HS-27A (cell line): Measurements from ENCODE around the gene MAGI2.

Experiments
- DNase-seq: peaks from one replicate; pipeline ENCODE4 v3.0.0-alpha.2; 2012; ENCODE audit warnings: low read depth, missing footprints

Gene MAGI2

GRCh38 chr7:78082556-78082955 lies 1370.9 kb downstream of the MAGI2 start:
- DNase-seq = no peak

GRCh38 chr7:78081888-78082287 lies 1371.6 kb downstream of the MAGI2 start:
- no peak for DNase-seq

GRCh38 chr7:78081344-78081743 lies 1372.1 kb downstream of the MAGI2 start:
- DNase-seq = no peak

- DNase-seq = no peak
These were observed 1372.7 kb downstream of the MAGI2 start for GRCh38 chr7:78080811-78081210.

GRCh38 chr7:78080241-78080640 lies 1373.2 kb downstream of the MAGI2 start:
- no peak for DNase-seq

- DNase-seq = no peak
These were observed 1378.8 kb downstream of the MAGI2 start for GRCh38 chr7:78074713-78075112.

GRCh38 chr7:78073609-78074382 lies 1379.7 kb downstream of the MAGI2 start:
- no peak for DNase-seq

- DNase-seq = no peak
These were observed 1381.3 kb downstream of the MAGI2 start for GRCh38 chr7:78072201-78072590.

- no peak for DNase-seq
These were observed 1381.8 kb downstream of the MAGI2 start for GRCh38 chr7:78071491-78072200.

GRCh38 chr7:78066599-78066998 lies 1386.9 kb downstream of the MAGI2 start:
- no peak for DNase-seq

- DNase-seq = no peak
These were observed 1389.7 kb downstream of the MAGI2 start for GRCh38 chr7:78063758-78064157.

GRCh38 chr7:78062214-78062613 lies 1391.3 kb downstream of the MAGI2 start:
- no peak for DNase-seq

GRCh38 chr7:78057571-78057970 lies 1395.9 kb downstream of the MAGI2 start:
- DNase-seq = no peak

GRCh38 chr7:78055599-78055998 lies 1397.9 kb downstream of the MAGI2 start:
- no peak for DNase-seq

- DNase-seq = no peak
These were observed 1398.4 kb downstream of the MAGI2 start for GRCh38 chr7:78055001-78055573.

GRCh38 chr7:78052112-78052511 lies 1401.4 kb downstream of the MAGI2 start:
- DNase-seq = no peak

- DNase-seq = no peak
These were observed 1405.7 kb downstream of the MAGI2 start for GRCh38 chr7:78047800-78048199.

- DNase-seq = no peak
These were observed 1410.3 kb downstream of the MAGI2 start for GRCh38 chr7:78043159-78043558.

GRCh38 chr7:78041423-78041822 lies 1412.0 kb downstream of the MAGI2 start:
- no peak for DNase-seq

- no peak for DNase-seq
These were observed 1413.4 kb downstream of the MAGI2 start for GRCh38 chr7:78039790-78040776.

- DNase-seq = no peak
These were observed 1414.9 kb downstream of the MAGI2 start for GRCh38 chr7:78038465-78039080.

- DNase-seq = no peak
These were observed 1415.9 kb downstream of the MAGI2 start for GRCh38 chr7:78037603-78038002.
